ENCODE results near the gene GALNT17.

DNA sequence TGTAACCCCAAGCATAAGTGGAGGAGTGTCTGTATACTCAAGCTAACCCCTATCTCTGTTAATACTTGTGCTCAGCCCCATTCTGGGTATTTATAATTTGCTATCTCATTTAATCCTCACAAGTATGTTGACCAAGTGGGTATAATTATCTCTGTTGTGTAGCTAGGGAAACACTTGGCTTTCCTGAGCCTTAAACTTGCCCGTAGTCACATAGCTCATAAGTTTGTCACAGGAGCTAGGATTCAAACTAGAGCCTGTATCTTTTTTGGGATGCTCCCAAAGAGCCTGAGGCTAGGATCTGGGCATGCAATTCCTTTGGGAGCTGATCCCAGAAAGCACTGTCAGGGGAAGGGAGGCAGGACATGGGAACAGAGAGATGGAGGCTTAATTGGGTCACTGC, 377.4 kb downstream of the GALNT17 start:
- TF ChIP-seq, protein P1, sequence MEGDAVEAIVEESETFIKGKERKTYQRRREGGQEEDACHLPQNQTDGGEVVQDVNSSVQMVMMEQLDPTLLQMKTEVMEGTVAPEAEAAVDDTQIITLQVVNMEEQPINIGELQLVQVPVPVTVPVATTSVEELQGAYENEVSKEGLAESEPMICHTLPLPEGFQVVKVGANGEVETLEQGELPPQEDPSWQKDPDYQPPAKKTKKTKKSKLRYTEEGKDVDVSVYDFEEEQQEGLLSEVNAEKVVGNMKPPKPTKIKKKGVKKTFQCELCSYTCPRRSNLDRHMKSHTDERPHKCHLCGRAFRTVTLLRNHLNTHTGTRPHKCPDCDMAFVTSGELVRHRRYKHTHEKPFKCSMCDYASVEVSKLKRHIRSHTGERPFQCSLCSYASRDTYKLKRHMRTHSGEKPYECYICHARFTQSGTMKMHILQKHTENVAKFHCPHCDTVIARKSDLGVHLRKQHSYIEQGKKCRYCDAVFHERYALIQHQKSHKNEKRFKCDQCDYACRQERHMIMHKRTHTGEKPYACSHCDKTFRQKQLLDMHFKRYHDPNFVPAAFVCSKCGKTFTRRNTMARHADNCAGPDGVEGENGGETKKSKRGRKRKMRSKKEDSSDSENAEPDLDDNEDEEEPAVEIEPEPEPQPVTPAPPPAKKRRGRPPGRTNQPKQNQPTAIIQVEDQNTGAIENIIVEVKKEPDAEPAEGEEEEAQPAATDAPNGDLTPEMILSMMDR (IDR thresholded peaks at IDR 0.05): no peak
- no peak for TF ChIP-seq POLR2A (IDR thresholded peaks at IDR 0.05; ENCODE audit: low read depth)
- TF ChIP-seq POLR2AphosphoS5 (IDR thresholded peaks at IDR 0.05): no peak

Data from esophagus muscularis mucosa (tissue), 3 donors.